NK-92 (cell line): ENCODE results near the gene TCOF1.

ENCODE experiments used
- DNase-seq: peaks from one replicate; lab custom pipeline; 2025; ENCODE audit not compliant: unreplicated experiment; lab: John Stamatoyannopoulos, UW

TCOF1 gene

GRCh38 chr5:150347451-150347850 lies 10.0 kb upstream of the TCOF1 start:
- DNase-seq = no peak

DNA sequence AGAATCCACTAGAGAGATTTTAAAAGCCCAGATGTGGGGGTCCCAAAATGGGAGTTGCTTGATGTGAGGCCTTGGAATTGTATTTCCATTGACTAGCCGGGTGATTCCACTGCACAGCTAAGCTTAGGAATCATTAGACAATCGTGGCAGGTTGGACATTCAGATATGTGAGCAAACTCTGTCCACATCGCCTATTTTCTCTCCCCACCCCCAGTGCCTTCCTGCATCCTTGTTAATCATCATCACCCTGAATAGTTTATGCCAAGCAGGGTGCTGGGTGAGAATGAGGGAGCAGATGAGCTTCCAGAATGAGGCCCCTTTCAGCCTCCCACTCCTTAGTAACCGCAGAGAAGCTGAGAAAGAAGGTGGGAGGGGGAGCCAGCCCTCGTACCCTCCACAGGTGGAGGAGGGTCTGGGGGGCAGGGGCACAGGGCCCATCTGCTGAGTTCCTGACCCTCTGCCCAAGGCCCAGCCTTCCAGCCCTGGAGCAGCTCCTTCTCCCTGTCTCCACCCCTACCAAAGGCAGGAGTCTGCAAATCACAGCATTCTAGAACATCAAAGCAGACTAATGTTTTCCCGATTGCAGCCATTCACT lies 7.7 kb upstream of the TCOF1 start:
- no peak for DNase-seq

GRCh38 chr5:150350524-150351344 lies 6.8 kb upstream of the TCOF1 start:
- no peak for DNase-seq

DNA sequence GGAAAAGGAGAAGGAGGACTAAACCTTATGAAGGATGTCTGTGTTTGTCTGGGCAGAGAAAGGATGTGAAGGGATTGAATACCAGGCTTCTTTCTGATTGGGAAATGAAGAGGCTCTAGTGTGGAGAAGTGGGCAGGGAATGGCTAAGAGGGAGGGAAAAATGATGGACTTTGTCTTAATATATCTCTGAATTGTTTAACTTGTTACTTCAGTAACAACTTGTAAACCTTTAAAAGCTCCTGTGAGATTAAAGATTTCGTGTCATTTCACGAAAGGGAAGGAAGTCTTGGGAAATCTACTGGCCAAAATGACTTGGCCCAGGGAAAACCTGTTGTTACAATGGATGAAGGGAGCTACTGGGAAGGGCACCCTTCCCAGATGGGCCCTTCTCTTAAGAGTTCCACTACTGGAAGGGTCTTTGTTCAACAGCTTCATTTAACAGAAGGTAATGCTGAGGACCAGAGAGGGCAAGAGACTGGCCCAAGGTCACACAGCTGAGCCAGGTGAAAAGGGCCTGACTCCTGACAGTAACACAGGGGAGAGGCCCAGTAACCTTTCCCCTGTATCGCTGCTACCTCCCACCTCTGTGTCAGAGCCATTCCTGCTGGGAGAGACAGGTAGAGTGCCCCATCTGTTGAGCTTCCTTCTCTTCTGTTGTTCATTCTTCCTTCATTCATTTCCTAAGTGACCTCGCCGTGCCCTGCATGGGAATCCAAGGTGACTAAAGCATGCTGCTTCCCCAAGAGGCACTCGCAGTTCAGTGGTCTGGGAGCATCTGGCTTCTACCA lies 5.1 kb upstream of the TCOF1 start:
- no peak for DNase-seq

DNA sequence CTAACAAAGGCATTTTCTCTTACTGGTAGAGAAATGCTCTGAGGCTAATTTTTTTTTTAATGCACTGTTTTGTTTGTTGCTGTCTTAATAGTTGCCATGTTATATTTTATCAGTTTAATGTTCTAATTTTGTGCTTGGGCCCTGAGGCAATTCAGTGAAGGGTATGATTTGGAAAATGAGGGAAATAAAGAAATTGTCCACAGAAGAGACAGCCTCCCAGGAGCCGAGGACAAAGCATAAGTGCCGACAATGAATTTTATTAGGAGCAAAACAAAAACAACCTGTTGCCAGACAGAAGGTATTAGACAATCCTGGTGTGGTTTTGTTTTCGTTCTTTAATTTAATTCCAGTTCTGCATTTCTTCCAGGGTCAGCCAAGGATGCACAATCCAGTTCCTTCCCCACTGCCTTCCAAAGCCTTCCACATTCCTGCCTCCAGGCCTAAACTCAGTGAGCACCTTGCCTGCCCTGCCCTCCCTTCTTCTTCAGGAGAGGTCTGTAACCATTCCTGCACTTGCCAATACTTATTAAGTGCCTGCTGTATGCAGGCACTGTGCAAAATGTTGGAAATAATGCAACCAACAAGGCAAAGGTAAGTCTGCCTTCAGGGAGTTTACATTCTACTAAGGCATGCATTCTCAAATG lies 4.3 kb upstream of the TCOF1 start:
- DNase-seq = no peak

DNA sequence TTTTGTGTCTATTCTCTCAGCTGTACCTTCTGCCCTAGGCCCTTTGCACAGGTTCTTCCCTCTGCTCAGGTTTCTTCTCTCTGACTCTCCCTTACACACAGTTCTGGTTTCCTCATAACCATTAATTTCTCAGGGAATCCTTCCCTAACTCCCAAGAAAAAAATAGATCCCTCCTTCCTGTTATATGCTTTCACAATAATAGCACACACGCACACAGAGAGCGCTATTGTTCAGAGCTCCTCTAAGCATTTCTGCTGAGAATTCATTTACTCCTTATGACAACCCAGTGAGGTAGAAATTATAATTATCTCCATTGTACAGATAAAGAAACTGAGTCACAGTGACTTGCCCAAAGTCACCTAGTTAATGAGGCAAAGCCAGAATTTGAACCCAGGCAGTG lies 1.7 kb upstream of the TCOF1 start:
- no peak for DNase-seq

GRCh38 chr5:150356575-150357294 lies 762 bp upstream of the TCOF1 start:
- no peak for DNase-seq

GRCh38 chr5:150358261-150359095 lies 981 bp downstream of the TCOF1 start:
- DNase-seq = no peak

DNA sequence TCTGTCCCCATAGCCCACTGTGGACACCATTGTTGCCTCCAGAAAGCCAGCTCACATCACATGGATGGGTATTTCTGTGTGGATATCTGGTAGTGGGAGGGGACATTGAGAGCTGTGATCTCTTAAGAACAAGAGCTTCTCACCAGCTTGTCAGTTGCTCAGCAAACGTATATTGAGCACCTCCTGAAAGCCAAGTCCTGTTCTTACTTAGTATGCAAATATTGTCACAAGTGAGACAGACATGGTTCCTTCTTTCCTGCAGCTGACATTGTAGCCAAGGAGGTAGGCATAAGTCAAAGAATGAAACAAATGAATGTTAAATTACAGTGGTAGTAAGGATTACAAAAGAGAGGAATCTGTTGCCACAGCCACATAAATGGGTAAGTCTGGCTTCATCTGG lies 3.8 kb downstream of the TCOF1 start:
- no peak for DNase-seq

- DNase-seq = no peak
Measured at GRCh38 chr5:150363185-150363584, 5.7 kb downstream of the TCOF1 start.

- no peak for DNase-seq
Measured at GRCh38 chr5:150364004-150364403, 6.5 kb downstream of the TCOF1 start.

DNA sequence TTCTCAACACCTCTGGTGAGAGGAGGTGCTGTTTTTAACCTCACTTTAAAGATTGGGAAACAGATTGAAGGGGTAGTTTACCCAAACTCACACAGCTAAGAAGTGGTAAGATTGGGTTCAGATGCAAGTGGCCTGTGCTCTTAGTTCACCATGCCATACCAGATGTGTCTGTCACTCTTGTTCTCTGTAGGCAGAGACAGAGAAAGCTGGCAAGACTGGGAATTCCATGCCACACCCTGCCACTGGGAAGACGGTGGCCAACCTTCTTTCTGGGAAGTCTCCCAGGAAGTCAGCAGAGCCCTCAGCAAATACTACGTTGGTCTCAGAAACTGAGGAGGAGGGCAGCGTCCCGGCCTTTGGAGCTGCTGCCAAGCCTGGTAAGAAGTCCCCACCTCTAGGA lies 11.0 kb downstream of the TCOF1 start:
- no peak for DNase-seq

GRCh38 chr5:150372639-150373038 lies 15.1 kb downstream of the TCOF1 start:
- no peak for DNase-seq

DNA sequence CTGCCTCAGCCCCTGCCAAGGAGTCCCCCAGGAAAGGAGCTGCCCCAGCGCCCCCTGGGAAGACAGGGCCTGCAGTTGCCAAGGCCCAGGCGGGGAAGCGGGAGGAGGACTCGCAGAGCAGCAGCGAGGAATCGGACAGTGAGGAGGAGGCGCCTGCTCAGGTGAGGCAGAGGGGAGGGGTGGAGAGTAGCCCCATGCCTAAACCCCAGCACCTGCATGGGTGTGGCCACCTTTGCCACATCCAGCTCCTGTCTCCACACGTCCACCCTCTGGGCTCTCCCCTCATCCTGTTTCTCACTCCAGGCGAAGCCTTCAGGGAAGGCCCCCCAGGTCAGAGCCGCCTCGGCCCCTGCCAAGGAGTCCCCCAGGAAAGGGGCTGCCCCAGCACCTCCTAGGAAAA lies 17.2 kb downstream of the TCOF1 start:
- no peak for DNase-seq

GRCh38 chr5:150376799-150377771 lies 19.6 kb downstream of the TCOF1 start:
- no peak for DNase-seq

DNA sequence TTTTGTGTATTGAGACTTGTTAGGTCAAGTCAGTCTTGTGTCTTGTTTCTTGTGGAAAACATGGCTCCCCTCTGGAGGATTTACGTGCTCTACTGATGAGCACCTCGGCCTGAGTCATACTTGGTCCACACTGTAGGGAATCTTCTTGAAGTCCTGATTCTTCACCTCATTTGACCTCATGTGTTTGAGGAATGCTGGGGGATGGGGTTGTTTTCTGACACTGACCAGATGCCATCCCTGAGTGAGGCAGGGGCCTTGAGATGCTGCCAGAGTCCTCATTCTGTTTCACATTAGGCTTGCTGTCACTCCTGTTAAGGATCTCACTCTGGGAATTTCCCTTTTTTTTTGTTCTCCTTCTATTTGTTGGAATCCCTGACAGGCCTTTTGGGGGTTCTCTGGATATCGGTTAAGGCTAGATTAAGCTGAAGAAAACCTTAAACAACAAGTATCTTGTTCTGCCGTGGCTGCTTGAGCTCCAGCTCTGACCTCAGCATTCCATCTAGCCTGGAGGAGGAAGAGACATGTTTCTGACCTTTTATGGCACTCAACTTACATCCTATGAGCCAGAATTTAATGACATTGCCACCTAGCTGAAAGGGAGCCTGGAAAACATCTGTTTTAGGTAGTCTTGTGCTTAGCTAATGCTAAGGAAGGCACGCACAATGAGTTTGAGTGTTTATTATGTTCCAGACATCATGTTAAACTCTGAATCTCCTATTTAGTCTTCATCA lies 20.6 kb downstream of the TCOF1 start:
- DNase-seq = no peak

DNA sequence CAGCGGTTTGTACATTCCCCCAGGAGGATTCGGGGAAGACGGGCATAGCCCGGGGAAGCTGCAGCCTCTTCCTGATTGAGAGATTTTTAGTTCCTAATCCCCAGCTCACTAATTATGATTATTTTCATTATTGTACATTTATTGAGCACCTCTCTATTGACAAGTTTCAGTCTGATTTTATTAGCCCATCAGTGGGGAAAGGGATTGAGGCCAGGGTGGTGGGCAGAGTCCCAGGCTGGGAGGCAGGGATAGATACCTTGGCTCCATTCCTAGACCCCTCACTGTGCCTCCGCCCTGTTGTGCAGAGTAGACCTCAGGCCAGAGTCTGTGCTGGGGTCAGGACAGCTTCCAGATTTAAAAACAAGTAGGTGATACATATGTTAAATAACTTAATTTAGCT lies 27.2 kb downstream of the TCOF1 start:
- DNase-seq = no peak
